WERI-Rb-1 (cell line): ENCODE data around the gene KISS1.

Experiments used
- DNase-seq: peaks from one replicate; pipeline ENCODE4 v3.0.0-alpha.2; 2020
- H3K27ac ChIP-seq: fragments of 250-450 bp; sonication (Bioruptor Pico); 2 replicates; pipeline ENCODE4 v1.5.1; 2020; ENCODE audit warnings: mild to moderate bottlenecking, moderate library complexity
- H3K27me3 ChIP-seq: fragments of 250-450 bp; sonication (Bioruptor Pico); 2 replicates; pipeline ENCODE4 v1.5.1; 2021; ENCODE audit warnings: mild to moderate bottlenecking, low read depth, moderate library complexity; ENCODE audit not compliant: insufficient read depth, severe bottlenecking
- H3K36me3 ChIP-seq: fragments of 250-450 bp; sonication (Bioruptor Pico); 2 replicates; pipeline ENCODE4 v1.5.1; 2020; ENCODE audit warnings: mild to moderate bottlenecking, moderate library complexity
- H3K4me3 ChIP-seq: 2 replicates; pipeline ENCODE4 v1.5.1; 2011; ENCODE audit warnings: low read depth, mild to moderate bottlenecking, control low read depth, low read length
- H3K9me3 ChIP-seq: fragments of 250-450 bp; sonication (Bioruptor Pico); 2 replicates; pipeline ENCODE4 v1.5.1; 2021; ENCODE audit warnings: mild to moderate bottlenecking, moderate library complexity; ENCODE audit not compliant: severe bottlenecking
- CTCF ChIP-seq: IDR thresholded peaks from 2 replicates; pipeline ENCODE4 v1.5.1; 2011; ENCODE audit warnings: low read depth, mild to moderate bottlenecking, control low read depth, inconsistent platforms, low read length

KISS1 gene

GRCh38 chr1:204206121-204206520 is 9.8 kb upstream of the KISS1 start:
- DNase-seq, result no peak
- Histone ChIP-seq H3K9me3 (no peaks in the 10 kb centered on the region), H3K36me3 (no peaks in the 10 kb centered on the region), H3K27ac (no peak overlapping the region), H3K4me3 (no peak overlapping the region), H3K27me3 (no peaks in the 10 kb centered on the region)
- no peak for TF ChIP-seq CTCF

- no peak for TF ChIP-seq CTCF
- DNase-seq, result no peak
- H3K27me3 ChIP-seq, result no peaks in the 10 kb centered on the region
Observed at GRCh38 chr1:204205486-204205885, 9.2 kb upstream of the KISS1 start.

GRCh38 chr1:204204944-204205343 is 8.7 kb upstream of the KISS1 start:
- no peaks in the 10 kb centered on the region for H3K36me3 ChIP-seq
- H3K9me3 ChIP-seq, result no peaks in the 10 kb centered on the region
- no peak for DNase-seq
- no peak for TF ChIP-seq CTCF
- no peak overlapping the region for H3K27ac ChIP-seq
- no peaks in the 10 kb centered on the region for H3K27me3 ChIP-seq
- no peak overlapping the region for H3K4me3 ChIP-seq

More at GRCh38 chr1:204205486-204205885, 9.2 kb upstream of the KISS1 start:
- no peaks in the 10 kb centered on the region for H3K9me3 ChIP-seq
- H3K36me3 ChIP-seq, result no peaks in the 10 kb centered on the region
- H3K27ac ChIP-seq, result no peak overlapping the region
- no peak overlapping the region for H3K4me3 ChIP-seq

- Histone ChIP-seq H3K27me3 (no peaks in the 10 kb centered on the region), H3K27ac (no peak overlapping the region)
- DNase-seq, result no peak
Observed at GRCh38 chr1:204203206-204203767, 7.0 kb upstream of the KISS1 start.

GRCh38 chr1:204202481-204202880 is 6.2 kb upstream of the KISS1 start:
- H3K27me3 ChIP-seq, result no peaks in the 10 kb centered on the region
- no peak overlapping the region for H3K27ac ChIP-seq
- no peak for DNase-seq
- no peaks in the 10 kb centered on the region for H3K9me3 ChIP-seq
- no peak for TF ChIP-seq CTCF
- no peak overlapping the region for H3K4me3 ChIP-seq
- H3K36me3 ChIP-seq, result no peaks in the 10 kb centered on the region

More at GRCh38 chr1:204203206-204203767, 7.0 kb upstream of the KISS1 start:
- Histone ChIP-seq H3K4me3 (no peak overlapping the region), H3K36me3 (no peaks in the 10 kb centered on the region), H3K9me3 (no peaks in the 10 kb centered on the region)
- no peak for TF ChIP-seq CTCF
